A673 (cell line): ENCODE results near the gene RASGRP1. TPM values are rescaled to one million over a fixed set of nuclear protein-coding genes. Genes with fewer than 3 reads are reported as not detected.

Experiments
- BruUV-seq: library from RNA; stranded (reverse); fragments of 400-500 nt; replicated peaks from 2 replicates; lab custom pipeline; 2021; lab: Mats Ljungman, UMichigan
- CTCF ChIA-PET: fragments of 300-600 bp; sonication (Branson Sonifier 250); formaldehyde crosslinking; loops from one replicate; lab custom pipeline; 2022; ENCODE audit warnings: antibody characterized with exemption; lab: Charles Lee
- POLR2A ChIA-PET: fragments of 300-600 bp; sonication (Branson Sonifier 250); formaldehyde crosslinking; loops from one replicate; lab custom pipeline; 2022; ENCODE audit warnings: antibody characterized with exemption; ENCODE audit not compliant: low non-redundant PET; lab: Charles Lee
- DNase-seq: peaks from one replicate; pipeline ENCODE4 v3.0.0-alpha.2; 2015; ENCODE audit warnings: low spot score
- H3K27ac ChIP-seq: fragments of 200-600 bp; sonication (generic); 2 replicates; pipeline ENCODE4 v1.5.1; 2016; ENCODE audit warnings: mixed run types, low read depth, mild to moderate bottlenecking, mixed read lengths, antibody characterized with exemption, low read length; ENCODE audit not compliant: poor library complexity, severe bottlenecking
- H3K27me3 ChIP-seq: fragments of 200-600 bp; sonication (generic); replicated peaks from 2 replicates; pipeline ENCODE4 v1.6.1; 2017; ENCODE audit warnings: mixed run types, low read depth, mild to moderate bottlenecking, mixed read lengths, antibody characterized with exemption, low read length; ENCODE audit not compliant: insufficient read depth, poor library complexity
- H3K36me3 ChIP-seq: fragments of 200-600 bp; sonication (generic); 2 replicates; pipeline ENCODE4 v1.6.1; 2016; ENCODE audit warnings: mixed run types, mild to moderate bottlenecking, mixed read lengths, antibody characterized with exemption, low read length; ENCODE audit not compliant: insufficient read depth, poor library complexity, severe bottlenecking
- H3K4me1 ChIP-seq: fragments of 200-600 bp; sonication (generic); 2 replicates; pipeline ENCODE4 v1.6.1; 2017; ENCODE audit warnings: mixed run types, mild to moderate bottlenecking, mixed read lengths, antibody characterized with exemption, low read length; ENCODE audit not compliant: insufficient read depth, poor library complexity, severe bottlenecking
- H3K4me3 ChIP-seq: fragments of 200-600 bp; sonication (generic); 2 replicates; pipeline ENCODE4 v1.5.1; 2016; ENCODE audit warnings: low read depth, mixed run types, mild to moderate bottlenecking, mixed read lengths, low read length; ENCODE audit not compliant: poor library complexity, severe bottlenecking
- H3K9me3 ChIP-seq: fragments of 200-600 bp; sonication (generic); 2 replicates; pipeline ENCODE4 v1.6.1; 2016; ENCODE audit warnings: mixed run types, low read depth, mild to moderate bottlenecking, mixed read lengths, antibody characterized with exemption, low read length; ENCODE audit not compliant: poor library complexity, severe bottlenecking
- EZH2 ChIP-seq: fragments of 200-600 bp; sonication (generic); IDR thresholded peaks from 2 replicates; pipeline ENCODE4 v1.6.1; 2017; ENCODE audit warnings: borderline replicate concordance, low read depth, mild to moderate bottlenecking, mixed read lengths, antibody characterized with exemption, low read length; ENCODE audit not compliant: poor library complexity, severe bottlenecking
- intact Hi-C: fragments of 100-400 bp; cut with micrococcal nuclease; formaldehyde crosslinking; loops from one replicate; pipeline ENCODE4 v1.10.0; 2022; ENCODE audit not compliant: unreplicated experiment
- total RNA-seq: library from RNA; stranded (reverse); gene quantifications from 2 replicates; pipeline ENCODE4 v1.2.3, GENCODE V29; 2021
- TF ChIP-seq, protein P1 (sequence below): fragments of 300-800, 200-600 bp; sonication (generic); conservative IDR thresholded peaks from 2 replicates; pipeline ENCODE4 v1.5.1; 2017; ENCODE audit warnings: low read depth, mild to moderate bottlenecking, antibody characterized with exemption, low read length, moderate library complexity, mixed read lengths

RASGRP1 gene
- total RNA-seq, 1 experiment from 2014 or later = not detected

DNA sequence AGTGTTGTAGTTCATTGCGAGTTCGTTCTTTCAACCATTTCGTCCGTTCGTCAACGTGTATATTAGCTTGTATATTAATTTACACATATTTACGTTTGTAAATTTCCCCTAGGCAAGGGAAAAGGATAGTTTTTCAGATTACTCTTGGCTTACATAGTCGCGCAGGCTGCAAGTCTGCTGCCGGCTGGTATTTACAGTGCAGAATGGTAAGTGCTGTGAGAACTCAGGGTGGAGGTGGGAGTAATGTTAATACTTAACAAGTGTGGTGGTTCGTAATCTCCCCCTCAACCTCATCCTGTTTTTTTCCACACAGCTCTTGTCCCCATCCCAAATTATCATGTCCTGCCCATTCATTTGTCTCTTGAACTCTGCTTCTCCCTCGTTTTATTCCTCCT lies 109.9 kb downstream of the RASGRP1 start:
- intact Hi-C loops = no loop called here
- Histone ChIP-seq H3K4me3 (peak overlapping the region; percentile 85), H3K27ac (peak overlapping the region; percentile 87), H3K9me3 (no peaks in the 10 kb centered on the region), H3K27me3 (peaks cover 4% of the 10 kb centered on the region), H3K4me1 (peaks cover 9% of the 10 kb centered on the region), H3K36me3 (no peaks in the 10 kb centered on the region)
- POLR2A ChIA-PET = interaction anchor here (0.5 kb wide), 1 partner anchor 203 kb away, joined by 7 read pairs; no protein-coding TSS in a partner anchor
- TF ChIP-seq EZH2 = no peak
- TF ChIP-seq, protein P1, sequence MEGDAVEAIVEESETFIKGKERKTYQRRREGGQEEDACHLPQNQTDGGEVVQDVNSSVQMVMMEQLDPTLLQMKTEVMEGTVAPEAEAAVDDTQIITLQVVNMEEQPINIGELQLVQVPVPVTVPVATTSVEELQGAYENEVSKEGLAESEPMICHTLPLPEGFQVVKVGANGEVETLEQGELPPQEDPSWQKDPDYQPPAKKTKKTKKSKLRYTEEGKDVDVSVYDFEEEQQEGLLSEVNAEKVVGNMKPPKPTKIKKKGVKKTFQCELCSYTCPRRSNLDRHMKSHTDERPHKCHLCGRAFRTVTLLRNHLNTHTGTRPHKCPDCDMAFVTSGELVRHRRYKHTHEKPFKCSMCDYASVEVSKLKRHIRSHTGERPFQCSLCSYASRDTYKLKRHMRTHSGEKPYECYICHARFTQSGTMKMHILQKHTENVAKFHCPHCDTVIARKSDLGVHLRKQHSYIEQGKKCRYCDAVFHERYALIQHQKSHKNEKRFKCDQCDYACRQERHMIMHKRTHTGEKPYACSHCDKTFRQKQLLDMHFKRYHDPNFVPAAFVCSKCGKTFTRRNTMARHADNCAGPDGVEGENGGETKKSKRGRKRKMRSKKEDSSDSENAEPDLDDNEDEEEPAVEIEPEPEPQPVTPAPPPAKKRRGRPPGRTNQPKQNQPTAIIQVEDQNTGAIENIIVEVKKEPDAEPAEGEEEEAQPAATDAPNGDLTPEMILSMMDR = no peak; the same call in 1 of the 2 replicates
- no peak for DNase-seq
- CTCF ChIA-PET = interaction anchor here (1.0 kb wide), 1 partner anchor 14 kb away, joined by 4 read pairs; no protein-coding TSS in a partner anchor
- no TSS peak for BruUV-seq

DNA sequence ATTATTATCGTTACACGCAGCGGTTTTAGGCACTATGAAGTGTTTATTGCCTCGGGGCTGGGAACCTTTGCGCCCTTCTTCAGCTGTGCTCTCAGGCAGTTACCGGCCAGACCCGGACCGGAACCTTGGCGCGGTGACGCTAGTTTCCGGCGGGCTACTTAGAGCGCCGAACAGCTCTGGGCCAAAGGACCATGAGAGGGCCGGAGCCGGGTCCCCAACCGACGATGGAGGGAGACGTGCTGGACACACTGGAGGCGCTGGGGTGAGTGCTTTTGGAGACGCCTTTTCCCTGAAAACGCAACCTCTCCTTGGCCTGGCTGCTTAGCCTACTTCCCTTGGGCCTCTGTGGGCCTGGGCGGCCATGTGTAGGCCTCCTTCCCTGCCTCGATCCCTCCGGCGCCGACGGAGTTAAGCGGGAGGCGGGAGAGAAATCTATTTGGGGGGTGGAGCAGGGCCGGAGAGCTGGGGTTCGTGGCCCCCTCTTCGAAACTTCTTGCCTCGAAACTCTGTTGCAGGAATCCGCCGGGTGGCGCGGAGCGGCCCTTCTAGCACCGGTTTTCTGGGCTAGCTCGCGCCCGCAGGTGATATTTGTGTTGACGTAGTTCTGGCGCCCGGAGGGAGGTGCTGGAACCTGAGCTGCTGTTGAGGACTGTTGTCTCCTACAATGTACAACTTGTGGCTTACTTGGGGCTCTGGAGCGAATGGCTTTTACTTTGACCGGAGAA lies 110.5 kb downstream of the RASGRP1 start, which contains the start of gene FAM98B:
TSS of gene FAM98B (plus strand) at position 157 of the 725 bp plus-strand sequence. CDS start at position 192, 35 bp downstream.
- H3K4me3 ChIP-seq = peak within 1 kb of the TSS; percentile 85
- H3K27ac ChIP-seq = peak within 1 kb of the TSS; percentile 87
- peaks cover 9% of the 10 kb centered on the region for H3K4me1 ChIP-seq
- H3K27me3 ChIP-seq = peaks cover 9% of the 10 kb centered on the region
- POLR2A ChIA-PET = interaction anchor here (0.5 to 0.6 kb wide), 2 partner anchors 203 to 1299 kb away, joined by 3 to 7 read pairs; no protein-coding TSS in a partner anchor
- CTCF ChIA-PET = interaction anchor here (1.0 kb wide), 1 partner anchor 14 kb away, joined by 6 read pairs; no protein-coding TSS in a partner anchor
- DNase-seq = peak; percentile 90
- no peaks in the 10 kb centered on the region for H3K9me3 ChIP-seq
- intact Hi-C loops = no loop called here
- BruUV-seq = TSS peak; percentile 57
- no peaks in the 10 kb centered on the region for H3K36me3 ChIP-seq
- TF ChIP-seq, protein P1 = peak; percentile 15; the same call in 1 of the 2 replicates
- TF ChIP-seq EZH2 = no peak

GRCh38 chr15:38441130-38441519 lies 123.5 kb downstream of the RASGRP1 start:
- Histone ChIP-seq H3K9me3 (no peaks in the 10 kb centered on the region), H3K27me3 (peaks cover 22% of the 10 kb centered on the region), H3K4me3 (no peak overlapping the region), H3K4me1 (no peaks in the 10 kb centered on the region), H3K27ac (no peak overlapping the region), H3K36me3 (no peaks in the 10 kb centered on the region)
- TF ChIP-seq, protein P1 = no peak
- TF ChIP-seq EZH2 = no peak
- no TSS peak for BruUV-seq
- ChIA-PET POLR2A (no interaction called here), CTCF (interaction anchor here (0.7 to 3.2 kb wide), 5 partner anchors 14 to 259 kb away, joined by 3 to 25 read pairs (median 5); no protein-coding TSS in a partner anchor)
- intact Hi-C loops = no loop called here
- no peak for DNase-seq
